H1 (cell line): Measurements from ENCODE around the gene PPP2R3A. TPM values are rescaled to one million over a fixed set of nuclear protein-coding genes. Genes with fewer than 3 reads are reported as not detected.

ENCODE experiments used
- CTCF ChIA-PET: fragments of 300-600 bp; sonication (Branson Sonifier 250); formaldehyde crosslinking; loops from one replicate; lab custom pipeline; 2021; ENCODE audit not compliant: partially characterized antibody; lab: Charles Lee
- POLR2A ChIA-PET: fragments of 300-600 bp; sonication (Branson Sonifier 250); formaldehyde crosslinking; loops from one replicate; lab custom pipeline; 2021; ENCODE audit warnings: inconsistent platforms; ENCODE audit not compliant: partially characterized antibody; lab: Charles Lee
- DNase-seq, 2 experiments: peaks; one replicate each; pipeline versions ENCODE4 v3.0.0 to v3.0.0-alpha.2; 2010 to 2022; ENCODE audit warnings: low spot score in 2 of 2, low read depth in 1 of 2, mixed read lengths in 1 of 2
- FAIRE-seq: peaks from 2 replicates; lab custom pipeline; 2011; peaks lifted over from hg19 to GRCh38; lab: Jason Lieb, UNC
- H2AFZ ChIP-seq: 2 replicates; pipeline ENCODE4 v1.8.1; 2012; ENCODE audit warnings: low read length, inconsistent platforms
- H2AK5ac ChIP-seq: 2 replicates; pipeline ENCODE4 v1.6.1; 2013; ENCODE audit warnings: low read depth, low read length
- H2BK120ac ChIP-seq: replicated peaks from 2 replicates; pipeline ENCODE3; 2013; ENCODE audit warnings: low read depth, low read length, inconsistent platforms
- H2BK12ac ChIP-seq: 2 replicates; pipeline ENCODE4 v1.6.1; 2013; ENCODE audit warnings: low read depth, low read length
- H2BK15ac ChIP-seq: 2 replicates; pipeline ENCODE4 v1.6.1; 2013; ENCODE audit warnings: low read length
- H2BK20ac ChIP-seq: 2 replicates; pipeline ENCODE4 v1.6.1; 2013; ENCODE audit warnings: low read length
- H2BK5ac ChIP-seq: 2 replicates; pipeline ENCODE4 v1.6.1; 2013; ENCODE audit warnings: low read depth, low read length
- H3K14ac ChIP-seq: 2 replicates; pipeline ENCODE4 v1.6.1; 2013; ENCODE audit warnings: inconsistent platforms; ENCODE audit not compliant: insufficient read length
- H3K18ac ChIP-seq: 2 replicates; pipeline ENCODE4 v1.6.1; 2013; ENCODE audit warnings: low read length; ENCODE audit errors: extremely low read depth
- H3K23ac ChIP-seq: 2 replicates; pipeline ENCODE4 v1.6.1; 2013; ENCODE audit warnings: inconsistent platforms; ENCODE audit not compliant: insufficient read length
- H3K23me2 ChIP-seq: 2 replicates; pipeline ENCODE4 v1.6.1; 2013; ENCODE audit warnings: low read depth, low read length
- H3K27ac ChIP-seq: 2 replicates; pipeline ENCODE4 v1.6.1; 2011; ENCODE audit warnings: low read depth, low read length, inconsistent platforms
- H3K27me3 ChIP-seq, 4 experiments: replicated peaks in 1 of 4; 1 replicate in 1 of 4; 2 replicates in 3 of 4; pipeline versions ENCODE4 v1.6.1 to v1.8.1; 2011 to 2013; ENCODE audit warnings: low read length in 3 of 4, mild to moderate bottlenecking in 3 of 4, inconsistent platforms in 2 of 4, mixed read lengths in 2 of 4, moderate library complexity in 1 of 4; ENCODE audit not compliant: control insufficient read depth in 3 of 4, insufficient read depth in 3 of 4; ENCODE audit errors: extremely low read depth in 1 of 4
- H3K36me3 ChIP-seq, 4 experiments: 2 replicates each; pipeline versions ENCODE4 v1.6.1 to v1.8.1; 2011 to 2013; ENCODE audit warnings: mild to moderate bottlenecking in 4 of 4, low read length in 3 of 4, moderate library complexity in 2 of 4, control low read depth in 1 of 4, inconsistent platforms in 1 of 4; ENCODE audit not compliant: insufficient read depth in 4 of 4, control insufficient read depth in 2 of 4
- H3K4ac ChIP-seq: replicated peaks from 2 replicates; pipeline ENCODE3; 2013; ENCODE audit warnings: low read length, low read depth, mixed read lengths, inconsistent platforms; ENCODE audit not compliant: insufficient read length
- H3K4me1 ChIP-seq, 4 experiments: replicated peaks in 1 of 4; 1 replicate in 1 of 4; 2 replicates in 3 of 4; pipeline versions ENCODE4 v1.6.1 to v1.8.1; 2011 to 2013; ENCODE audit warnings: low read length in 3 of 4, inconsistent platforms in 2 of 4, mixed read lengths in 1 of 4; ENCODE audit not compliant: insufficient read depth in 4 of 4, control insufficient read depth in 3 of 4
- H3K4me2 ChIP-seq, 2 experiments: 2 replicates each; pipeline versions ENCODE4 v1.6.1 to v1.8.1; 2011 to 2013; ENCODE audit warnings: low read depth in 2 of 2, low read length in 2 of 2, control low read depth in 1 of 2, inconsistent platforms in 1 of 2, mild to moderate bottlenecking in 1 of 2; ENCODE audit not compliant: insufficient read depth in 1 of 2
- H3K4me3 ChIP-seq, 4 experiments: fragments of 200-600, 300-600 bp in 1 of 4; sonication (generic), shearing (Covaris generic), sonication (Bioruptor Twin) in 1 of 4; 2 replicates each; pipeline versions ENCODE4 v1.5.1 to v1.8.1; 2011 to 2016; ENCODE audit warnings: low read length in 4 of 4, low read depth in 3 of 4, control low read depth in 2 of 4, inconsistent platforms in 2 of 4, mild to moderate bottlenecking in 2 of 4, mixed read lengths in 1 of 4, moderate library complexity in 1 of 4; ENCODE audit not compliant: insufficient read depth in 2 of 4; ENCODE audit errors: extremely low read depth in 1 of 4
- H3K56ac ChIP-seq: replicated peaks from 2 replicates; pipeline ENCODE3; 2013; ENCODE audit warnings: low read depth, mild to moderate bottlenecking, mixed read lengths, low read length, inconsistent platforms; ENCODE audit not compliant: insufficient read length
- H3K79me1 ChIP-seq: 2 replicates; pipeline ENCODE4 v1.6.1; 2013; ENCODE audit warnings: low read depth, low read length, control low read depth
- H3K79me2 ChIP-seq, 2 experiments: 2 replicates each; pipeline versions ENCODE4 v1.6.1 to v1.8.1; 2012 to 2013; ENCODE audit warnings: low read length in 2 of 2, mild to moderate bottlenecking in 2 of 2, inconsistent platforms in 1 of 2; ENCODE audit not compliant: insufficient read depth in 2 of 2, control insufficient read depth in 1 of 2
- H3K9ac ChIP-seq, 4 experiments: replicated peaks in 1 of 4; 1 replicate in 1 of 4; 2 replicates in 3 of 4; pipeline versions ENCODE4 v1.6.1 to v1.8.1; 2011 to 2013; ENCODE audit warnings: low read depth in 3 of 4, low read length in 3 of 4, control low read depth in 2 of 4, mild to moderate bottlenecking in 2 of 4, moderate library complexity in 2 of 4, inconsistent platforms in 1 of 4; ENCODE audit errors: extremely low read depth in 1 of 4
- H3K9me3 ChIP-seq, 2 experiments: 2 replicates each; pipeline versions ENCODE4 v1.6.1 to v1.8.1; 2012 to 2013; ENCODE audit warnings: mild to moderate bottlenecking in 2 of 2, moderate library complexity in 2 of 2, control low read depth in 1 of 2, inconsistent platforms in 1 of 2, low read depth in 1 of 2, low read length in 1 of 2, mixed read lengths in 1 of 2; ENCODE audit not compliant: insufficient read depth in 2 of 2
- H4K20me1 ChIP-seq, 2 experiments: replicated peaks in 1 of 2; 2 replicates each; pipeline versions ENCODE3 to v1.8.1; 2011 to 2013; ENCODE audit warnings: inconsistent platforms in 2 of 2, low read length in 2 of 2, mild to moderate bottlenecking in 1 of 2; ENCODE audit not compliant: insufficient read depth in 2 of 2, control insufficient read depth in 1 of 2
- H4K5ac ChIP-seq: 2 replicates; pipeline ENCODE4 v1.6.1; 2013; ENCODE audit warnings: low read length, low read depth, mixed read lengths, inconsistent platforms; ENCODE audit not compliant: insufficient read length
- H4K8ac ChIP-seq: 2 replicates; pipeline ENCODE4 v1.8.0; 2013; ENCODE audit warnings: mild to moderate bottlenecking, moderate library complexity, low read length, inconsistent platforms; ENCODE audit not compliant: insufficient read depth; ENCODE audit errors: extremely low read depth
- H4K91ac ChIP-seq: replicated peaks from 2 replicates; pipeline ENCODE3; 2013; ENCODE audit warnings: low read length, mixed read lengths, inconsistent platforms; ENCODE audit not compliant: insufficient read length
- BACH1 ChIP-seq: IDR thresholded peaks from 2 replicates; pipeline ENCODE4 v1.6.1; 2012; ENCODE audit warnings: low read length, improper control_type of control experiment
- CBX8 ChIP-seq: fragments of 300-800, 300-1000 bp; sonication (generic); IDR thresholded peaks from 2 replicates; pipeline ENCODE4 v1.7.1; 2016; ENCODE audit warnings: low read depth, low read length, borderline replicate concordance
- CHD2 ChIP-seq: IDR thresholded peaks from 2 replicates; pipeline ENCODE4 v1.6.1; 2012; ENCODE audit warnings: low read length, improper control_type of control experiment
- EZH2 ChIP-seq: fragments of 200-600 bp; sonication (generic); IDR thresholded peaks from 2 replicates; pipeline ENCODE4 v1.7.1; 2012; ENCODE audit warnings: low read depth, mild to moderate bottlenecking, moderate library complexity, low read length, inconsistent platforms; ENCODE audit not compliant: severe bottlenecking
- JUN ChIP-seq: IDR thresholded peaks from 2 replicates; pipeline ENCODE4 v1.6.1; 2011; ENCODE audit warnings: low read depth, mild to moderate bottlenecking, improper control_type of control experiment, low read length
- KDM4A ChIP-seq: IDR thresholded peaks from one replicate; pipeline ENCODE4 v1.7.1; 2012; ENCODE audit warnings: low read depth, mild to moderate bottlenecking, moderate library complexity, low read length, inconsistent platforms; ENCODE audit not compliant: severe bottlenecking
- POLR2A ChIP-seq, 2 experiments: IDR thresholded peaks; 1 replicate in 1 of 2; 2 replicates in 1 of 2; pipeline ENCODE4 v1.6.1; 2011; ENCODE audit warnings: low read depth in 2 of 2, low read length in 2 of 2, mild to moderate bottlenecking in 2 of 2; ENCODE audit errors: control extremely low read depth in 1 of 2
- POLR2AphosphoS5 ChIP-seq: IDR thresholded peaks from 2 replicates; pipeline ENCODE4 v1.6.1; 2011; ENCODE audit warnings: low read depth, low read length
- RBBP5 ChIP-seq: IDR thresholded peaks from 2 replicates; pipeline ENCODE4 v1.7.1; 2012; ENCODE audit warnings: low read depth, mild to moderate bottlenecking, inconsistent platforms, low read length, moderate library complexity, borderline replicate concordance
- SIN3A ChIP-seq, 2 experiments: IDR thresholded peaks in 1 of 2; conservative IDR thresholded peaks in 1 of 2; 2 replicates each; pipeline ENCODE4 v1.6.1; 2011 to 2012; ENCODE audit warnings: low read length in 2 of 2, improper control_type of control experiment in 1 of 2, low read depth in 1 of 2, mild to moderate bottlenecking in 1 of 2
- SIRT6 ChIP-seq: IDR thresholded peaks from one replicate; pipeline ENCODE4 v1.7.1; 2012; ENCODE audit warnings: low read length, inconsistent platforms
- SP2 ChIP-seq: IDR thresholded peaks from 2 replicates; pipeline ENCODE4 v1.6.1; 2012; ENCODE audit warnings: mild to moderate bottlenecking, low read length, inconsistent platforms
- TAF7 ChIP-seq: optimal IDR thresholded peaks from 2 replicates; pipeline ENCODE3; 2011; ENCODE audit warnings: low read depth, mild to moderate bottlenecking, inconsistent platforms, low read length, moderate library complexity, borderline replicate concordance
- YY1 ChIP-seq: IDR thresholded peaks from 2 replicates; pipeline ENCODE4 v1.6.1; 2011; ENCODE audit warnings: low read depth, mild to moderate bottlenecking, low read length
- WGBS, 2 experiments: shearing (Covaris generic) in 1 of 2; methylation state at CpG; one replicate each; pipeline versions ENCODE4 v1.1.6 to v1.1.7; 2013 to 2015; ENCODE audit warnings: low lambda C conversion rate in 2 of 2, mixed read lengths in 2 of 2, inconsistent platforms in 1 of 2, low coverage in 1 of 2, missing lambda C conversion rate in 1 of 2; ENCODE audit not compliant: insufficient replicate concordance in 2 of 2, insufficient coverage in 1 of 2, insufficient read length in 1 of 2; ENCODE audit errors: extremely low coverage in 1 of 2, missing lambda C conversion rate in 1 of 2; 5-methylcytosine and 5-hydroxymethylcytosine counted together
- polyA plus RNA-seq, 7 experiments: library from polyadenylated mRNA; depleted of rRNA in 3 of 7; stranded (reverse) in 5 of 7; unstranded in 2 of 7; fragments of >200 nt in 5 of 7; fragments of 200-250 nt in 2 of 7; gene quantifications; 1 replicate in 5 of 7; 2 replicates in 1 of 7; 4 replicates in 1 of 7; pipeline versions ENCODE4 v1.2.1 to v1.2.3, GENCODE V29; 2011 to 2013; ENCODE audit warnings: missing spikeins in 2 of 7, mixed read lengths in 2 of 7
- total RNA-seq: library from RNA; stranded (reverse); fragmentation: NEBNext Ultra II Directional; extraction: Animal tissue kit (Norgen Biotek cat#: 25700); gene quantifications from 2 replicates; pipeline ENCODE4 v1.2.1, GENCODE V29; 2021
- TF ChIP-seq, protein P1 (sequence below): IDR thresholded peaks from 2 replicates; pipeline ENCODE4 v1.6.1; 2011; ENCODE audit warnings: low read depth, mild to moderate bottlenecking, low read length; ENCODE audit not compliant: insufficient read depth

PPP2R3A gene
- total and polyA plus RNA-seq, 2 of the 8 experiments (the other 6 are each of a cell fraction or from before 2014, with no cell fraction given) = 4.1 to 15.2 TPM

DNA sequence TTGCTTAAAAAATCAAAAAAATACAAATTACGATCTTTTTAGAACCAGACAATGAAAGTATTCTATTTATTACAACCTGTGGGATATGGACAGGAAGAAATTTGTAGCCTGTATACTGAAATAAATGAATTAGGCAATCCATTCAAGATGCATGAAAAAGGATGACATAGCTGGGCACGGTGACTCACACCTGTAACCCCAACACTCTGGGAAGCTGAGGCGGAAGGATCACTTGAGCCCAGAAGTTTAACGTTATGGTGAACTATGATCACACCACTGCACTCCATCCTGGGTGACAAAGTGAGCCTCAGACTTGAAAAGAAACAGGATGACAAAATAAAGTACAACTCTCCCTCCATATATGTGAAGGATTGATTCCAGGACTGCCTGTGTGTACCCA, 156.5 kb downstream of the PPP2R3A start:
- no peak overlapping the region for H2BK15ac ChIP-seq
- H3K4me1 ChIP-seq = no peaks in the 10 kb centered on the region
- no peak overlapping the region for H2BK5ac ChIP-seq
- WGBS, 2 experiments = 89% methylated on average over 4 of the region's 4 CpGs; no CpG with 5 or more reads in 1 of the 2 experiments
- no peaks in the 10 kb centered on the region for H3K23me2 ChIP-seq
- H2BK20ac ChIP-seq = no peak overlapping the region
- H3K9ac ChIP-seq = no peak overlapping the region
- FAIRE-seq (peak; percentile 74), DNase-seq (no peak)
- no peak overlapping the region for H2AFZ ChIP-seq
- POLR2A ChIA-PET = no interaction called here
- H3K14ac ChIP-seq = no peak overlapping the region
- H3K18ac ChIP-seq = no peak overlapping the region
- H3K79me2 ChIP-seq = no peaks in the 10 kb centered on the region
- no peak overlapping the region for H3K27ac ChIP-seq
- H4K8ac ChIP-seq = no peak overlapping the region
- no peak overlapping the region for H2BK120ac ChIP-seq
- H3K9me3 ChIP-seq = peaks cover 2 to 4% of the 10 kb centered on the region in 2 experiments; a peak in 1 of 4 replicates
- H2BK12ac ChIP-seq = no peak overlapping the region
- no peak overlapping the region for H3K4ac ChIP-seq
- no peak overlapping the region for H2AK5ac ChIP-seq
- H3K27me3 ChIP-seq = peaks cover 0 to 1% (median 0%) of the 10 kb centered on the region in 4 experiments; a peak in 1 of 7 replicates
- no peaks in the 10 kb centered on the region for H4K20me1 ChIP-seq
- no peak overlapping the region for H3K4me3 ChIP-seq
- H3K4me2 ChIP-seq = no peak overlapping the region
- no peak overlapping the region for H3K23ac ChIP-seq
- H3K36me3 ChIP-seq = no peaks in the 10 kb centered on the region; a peak in 2 of 8 replicates
- H3K56ac ChIP-seq = no peak overlapping the region
- no peak overlapping the region for H4K5ac ChIP-seq
- CTCF ChIA-PET = interaction anchor here (0.8 kb wide), 1 partner anchor 270 kb away, joined by 3 read pairs; no protein-coding TSS in a partner anchor
- no peak overlapping the region for H4K91ac ChIP-seq
- no peaks in the 10 kb centered on the region for H3K79me1 ChIP-seq
- TF ChIP-seq TAF7 (no peak), SIRT6 (no peak), POLR2AphosphoS5 (no peak), YY1 (no peak), SP2 (no peak), EZH2 (no peak), CHD2 (no peak), SIN3A (conservative IDR thresholded peaks at IDR 0.05 in 1 of 2, IDR thresholded peaks at IDR 0.05 in 1 of 2; ENCODE audit: low read depth in 1 of 2, low read length in 2 of 2) (no peak), JUN (no peak), KDM4A (no peak), POLR2A (IDR thresholded peaks at IDR 0.05; ENCODE audit: control extremely low read depth in 1 of 2, low read depth in 2 of 2, low read length in 2 of 2) (no peak), CBX8 (no peak), BACH1 (no peak), RBBP5 (no peak)
- TF ChIP-seq, protein P1, sequence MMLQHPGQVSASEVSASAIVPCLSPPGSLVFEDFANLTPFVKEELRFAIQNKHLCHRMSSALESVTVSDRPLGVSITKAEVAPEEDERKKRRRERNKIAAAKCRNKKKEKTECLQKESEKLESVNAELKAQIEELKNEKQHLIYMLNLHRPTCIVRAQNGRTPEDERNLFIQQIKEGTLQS = no peak
